ENCODE measurements around the gene SLC2A6.

Gene SLC2A6

GRCh38 chr9:133524146-133524545 is 45.2 kb upstream of the SLC2A6 start:
- no peak for TF ChIP-seq CTCF (IDR thresholded peaks at IDR 0.05)
- TF ChIP-seq ZFX (IDR thresholded peaks at IDR 0.05; ENCODE audit: borderline replicate concordance), result no peak
- H3K27ac ChIP-seq, result no peak overlapping the region

- no peak overlapping the region for H3K27ac ChIP-seq
- TF ChIP-seq ZFX (IDR thresholded peaks at IDR 0.05; ENCODE audit: borderline replicate concordance) (no peak), CTCF (IDR thresholded peaks at IDR 0.05) (no peak)
Measured at GRCh38 chr9:133523106-133523505, 44.2 kb upstream of the SLC2A6 start.

GRCh38 chr9:133522073-133522910 is 43.4 kb upstream of the SLC2A6 start:
- no peak overlapping the region for H3K27ac ChIP-seq
- TF ChIP-seq CTCF (IDR thresholded peaks at IDR 0.05) (no peak), ZFX (IDR thresholded peaks at IDR 0.05; ENCODE audit: borderline replicate concordance) (no peak)

- no peak overlapping the region for H3K27ac ChIP-seq
- TF ChIP-seq CTCF (IDR thresholded peaks at IDR 0.05) (no peak), ZFX (IDR thresholded peaks at IDR 0.05; ENCODE audit: borderline replicate concordance) (no peak)
Measured at GRCh38 chr9:133521122-133522072, 42.5 kb upstream of the SLC2A6 start.

GRCh38 chr9:133520121-133520835 is 41.4 kb upstream of the SLC2A6 start:
- TF ChIP-seq ZFX (IDR thresholded peaks at IDR 0.05; ENCODE audit: borderline replicate concordance) (no peak), CTCF (IDR thresholded peaks at IDR 0.05) (no peak)
- no peak overlapping the region for H3K27ac ChIP-seq

GRCh38 chr9:133519693-133520092 is 40.8 kb upstream of the SLC2A6 start:
- TF ChIP-seq ZFX (IDR thresholded peaks at IDR 0.05; ENCODE audit: borderline replicate concordance) (no peak), CTCF (IDR thresholded peaks at IDR 0.05) (no peak)
- H3K27ac ChIP-seq, result no peak overlapping the region
